HG02798 (cell line): ENCODE results near the gene NCOA4.
A peak's percentile ranks its signal among the peaks of the same experiment; 100 is the strongest.
"Not testable (repeated sequence)": the region's sequence is repeated elsewhere in the genome, so short reads cannot be mapped to it uniquely, and the experiment has no call there.

Source experiments
- ATAC-seq: cut with Tn5 transposase; IDR thresholded peaks from one replicate; pipeline ENCODE4 v1.9.1; 2021; ENCODE audit warnings: mild to moderate bottlenecking; ENCODE audit not compliant: unreplicated experiment, poor library complexity

The NCOA4 gene

DNA sequence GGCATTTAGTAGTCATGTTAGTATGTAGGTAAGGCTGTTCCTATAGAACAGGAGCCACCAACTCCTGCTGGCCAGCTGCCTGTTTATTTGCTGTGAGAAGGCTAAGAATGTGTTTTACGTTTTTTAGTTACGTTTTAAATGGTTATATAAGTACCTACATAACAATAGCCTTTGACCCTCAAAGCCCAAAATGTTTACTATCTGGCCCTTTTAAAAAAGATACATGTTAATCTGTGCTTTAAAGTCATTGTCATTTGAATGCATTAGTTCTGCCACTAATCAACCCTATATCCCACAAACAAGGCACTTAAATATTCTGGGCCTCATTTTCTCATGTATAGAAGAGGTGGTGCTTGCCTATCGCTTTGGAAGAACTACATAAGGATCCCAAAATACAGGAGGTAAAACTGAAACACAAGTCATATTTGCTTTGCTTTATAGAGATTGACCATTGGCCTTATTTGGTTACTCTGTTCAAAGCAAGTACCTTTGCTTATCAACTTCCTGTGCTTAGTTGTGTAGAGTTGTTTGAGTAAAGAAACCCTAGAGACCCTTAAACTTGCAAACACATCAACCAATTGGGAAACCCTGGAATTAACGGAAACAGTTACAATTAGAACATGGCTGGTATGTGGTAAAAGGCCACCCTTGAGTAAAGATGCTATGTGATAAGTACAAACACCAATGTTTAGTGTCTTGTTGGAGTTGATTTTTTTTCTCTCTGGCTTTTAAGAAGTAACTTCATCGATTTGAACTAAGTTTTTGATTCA, 32.2 kb downstream of the NCOA4 start:
- ATAC-seq: no peak

DNA sequence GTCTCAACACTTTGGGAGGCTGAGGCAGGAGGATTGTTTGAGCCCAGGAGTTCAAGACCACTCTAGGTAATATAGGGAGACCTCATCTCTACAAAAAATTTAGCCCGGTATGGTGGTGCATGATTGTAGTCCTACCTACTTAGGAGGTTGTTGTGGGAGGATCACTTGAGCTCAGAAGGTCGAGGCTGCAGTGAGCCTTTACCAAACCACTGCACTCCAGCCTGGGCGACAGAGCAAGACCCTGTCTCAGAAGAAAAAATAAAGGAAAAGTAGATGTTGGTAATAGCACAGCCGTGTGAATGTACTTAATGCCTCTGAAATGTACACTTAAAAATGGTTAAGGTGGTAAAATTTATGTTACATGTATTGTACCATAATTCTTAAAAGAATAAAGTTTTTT, 32.9 kb downstream of the NCOA4 start:
- ATAC-seq: no peak

DNA sequence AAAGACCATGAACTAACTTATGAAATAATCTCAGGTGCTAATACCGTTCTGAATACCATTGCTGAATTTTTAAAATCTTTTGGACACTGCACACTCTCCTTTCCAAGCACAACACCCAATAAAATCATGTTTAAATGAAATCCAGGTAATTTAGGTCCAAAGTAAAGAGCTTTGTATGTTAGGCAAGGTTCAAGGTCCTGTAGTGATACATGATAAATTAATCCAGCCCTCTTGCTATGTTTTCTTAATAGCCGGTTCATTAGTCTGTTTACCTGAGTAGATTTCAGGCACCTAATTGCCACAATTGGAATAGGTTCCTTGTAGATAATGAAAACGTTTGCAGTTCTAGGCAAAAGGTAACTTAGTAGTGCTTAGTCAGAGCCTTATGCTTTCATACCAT, 44.8 kb downstream of the NCOA4 start:
- ATAC-seq: not testable (repeated sequence)

DNA sequence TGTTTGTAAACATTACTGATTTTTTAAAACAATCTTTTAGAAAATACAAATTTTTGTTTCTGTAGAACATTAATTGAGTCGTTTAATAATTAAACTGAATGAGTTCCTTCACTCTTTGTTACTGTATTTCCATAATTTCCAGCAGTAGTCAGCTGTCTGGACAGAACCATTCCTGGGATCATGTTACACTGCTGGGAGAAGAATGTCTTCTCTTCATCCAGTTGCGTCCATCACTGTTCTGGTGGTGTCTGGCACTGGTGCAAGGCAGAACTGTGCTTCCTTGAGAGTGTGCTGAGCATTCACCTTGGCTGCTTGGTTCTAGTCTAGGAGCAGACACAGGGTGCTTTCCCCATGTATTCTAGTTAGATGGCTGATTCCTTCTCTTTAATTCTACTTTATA, 46.0 kb downstream of the NCOA4 start:
- ATAC-seq: not testable (repeated sequence)

DNA sequence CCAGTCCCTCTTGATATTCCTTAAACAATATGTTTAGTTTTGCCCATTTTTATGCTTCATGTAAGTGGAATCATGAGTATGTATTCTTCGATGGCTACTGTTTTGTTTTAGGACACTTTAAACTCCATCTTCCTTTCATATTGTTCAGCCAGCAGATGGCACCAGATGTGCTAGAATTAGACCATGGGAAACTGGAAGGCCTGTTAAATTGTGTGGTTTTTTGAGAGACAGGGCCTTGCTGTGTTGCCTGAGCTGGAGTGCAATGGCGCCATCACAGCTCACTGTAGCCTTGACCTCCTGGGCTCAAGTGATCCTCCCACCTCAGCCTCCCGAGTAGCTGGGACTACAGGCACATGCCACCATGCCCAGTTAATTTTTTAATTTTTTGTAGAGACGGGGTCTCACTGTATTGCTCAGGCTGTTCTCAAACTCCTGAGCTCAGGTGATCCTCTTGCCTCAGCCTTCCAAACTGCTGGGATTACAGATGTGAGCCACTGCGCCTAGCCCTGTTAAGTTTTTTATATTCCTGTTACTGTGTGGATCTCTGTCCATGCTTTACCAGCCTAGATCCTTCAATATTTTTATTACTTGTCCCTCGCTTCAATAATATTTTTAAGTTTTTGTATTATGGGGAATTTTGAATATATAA, 46.8 kb downstream of the NCOA4 start:
- not testable (repeated sequence) for ATAC-seq

DNA sequence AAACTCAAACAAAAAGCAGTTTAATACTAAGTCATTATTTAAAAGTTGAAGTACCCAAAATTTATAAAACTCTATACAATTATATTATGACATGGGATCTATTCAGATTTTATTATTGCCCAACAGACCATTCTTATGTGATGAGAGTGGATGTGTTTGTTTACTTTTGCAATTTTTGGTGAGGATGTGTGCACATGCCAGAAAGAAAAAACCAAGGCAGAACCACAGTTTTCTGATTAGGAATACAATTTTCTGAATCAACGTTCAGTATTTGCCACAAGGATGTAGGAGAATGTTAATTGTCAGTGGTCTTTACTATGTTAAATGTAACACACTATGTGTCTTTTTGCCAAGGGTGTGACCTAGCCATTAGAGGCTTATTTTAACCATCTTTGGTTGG, 49.1 kb downstream of the NCOA4 start:
- ATAC-seq: not testable (repeated sequence)

DNA sequence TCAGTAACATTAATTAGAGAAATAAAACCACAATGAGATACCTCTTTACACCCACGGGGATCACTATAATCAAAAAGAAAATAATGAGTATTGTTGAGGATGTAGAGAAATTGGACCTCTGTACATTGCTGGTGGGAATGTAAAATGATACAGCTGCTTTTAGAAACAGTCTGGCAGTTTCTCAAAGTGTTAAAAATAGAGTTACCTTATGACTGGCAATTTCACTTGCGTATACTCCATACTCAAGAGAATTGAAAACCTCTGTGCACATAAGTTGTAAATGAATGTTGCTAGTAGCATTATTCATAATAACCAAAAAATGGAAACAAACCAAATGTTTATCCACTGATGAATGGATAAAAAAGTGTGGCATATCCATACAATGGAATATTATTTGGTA, 51.9 kb downstream of the NCOA4 start:
- peak; percentile 81 for ATAC-seq

DNA sequence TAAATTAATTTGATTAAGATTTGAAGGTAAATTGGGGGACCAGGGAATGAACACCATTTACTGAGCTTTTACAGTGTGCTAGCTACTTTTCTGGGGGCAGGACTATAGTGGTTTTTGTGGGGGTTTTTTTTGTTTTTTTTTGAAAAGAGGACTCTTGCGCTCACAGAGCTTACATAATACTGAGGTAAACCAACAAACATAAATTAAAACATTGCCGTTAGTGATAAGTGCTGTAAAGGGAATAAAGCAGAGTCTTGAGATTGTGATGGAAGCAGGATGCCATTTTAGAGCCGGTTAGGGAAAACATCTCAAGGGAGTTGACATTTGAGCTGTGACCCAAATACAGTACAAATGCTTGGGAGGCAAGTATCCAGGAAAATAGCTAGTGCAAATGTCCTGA, 56.4 kb downstream of the NCOA4 start:
- ATAC-seq: not testable (repeated sequence)

DNA sequence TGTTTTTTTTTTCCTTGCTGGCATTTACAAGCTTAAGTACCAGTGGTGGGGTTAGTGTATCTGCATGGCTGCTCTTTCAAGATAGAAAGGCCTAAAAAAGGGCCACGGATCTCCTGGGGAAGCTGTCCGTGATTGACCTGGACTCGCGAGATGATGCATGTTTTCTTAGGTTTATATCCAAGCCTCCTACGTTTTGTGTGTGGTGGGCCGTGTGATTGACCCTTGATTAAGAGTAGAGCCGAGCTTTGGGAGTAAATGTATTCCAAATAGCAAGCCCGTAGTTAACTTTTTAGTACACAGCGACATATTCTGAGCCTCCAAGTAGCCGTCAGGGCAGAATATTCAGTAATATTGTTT, 57.6 kb downstream of the NCOA4 start:
- ATAC-seq: peak; percentile 11

DNA sequence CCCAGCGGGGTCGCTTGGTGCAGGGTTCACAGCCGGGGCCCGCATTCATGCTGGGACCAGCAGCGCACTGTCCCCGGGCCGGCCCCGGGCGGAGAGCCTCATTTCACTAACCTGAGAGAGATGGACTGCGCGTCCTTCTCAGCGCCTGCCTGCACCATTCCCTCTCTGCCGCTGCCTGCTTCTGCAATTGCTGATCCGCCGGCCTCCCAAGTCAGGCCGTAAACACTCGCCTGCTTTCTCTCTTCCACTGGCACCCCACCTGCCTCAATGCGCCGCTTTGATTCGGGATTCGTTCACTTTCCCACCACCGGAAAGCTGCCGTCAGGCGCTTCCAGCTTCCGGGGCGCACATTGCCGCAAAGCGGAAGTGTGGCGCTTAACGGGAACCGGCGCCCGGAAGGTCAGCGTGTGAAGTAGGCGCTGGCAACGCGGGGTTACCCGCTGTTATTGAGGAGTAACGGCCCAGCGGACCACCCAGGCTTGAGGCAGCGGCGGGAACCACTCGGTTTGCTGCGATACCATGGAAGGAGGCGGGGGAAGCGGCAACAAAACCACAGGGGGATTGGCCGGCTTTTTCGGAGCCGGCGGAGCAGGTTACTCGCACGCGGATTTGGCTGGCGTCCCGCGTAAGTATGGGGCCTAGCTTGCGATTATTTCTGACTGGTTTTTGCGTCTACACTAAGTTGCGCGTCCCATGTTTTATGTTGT, 58.2 kb downstream of the NCOA4 start, which contains the start of gene TIMM23:
TSS of gene TIMM23 (plus strand) at position 384 of the 707 bp plus-strand sequence. CDS start at position 520, 136 bp downstream.
- peak; percentile 81 for ATAC-seq

DNA sequence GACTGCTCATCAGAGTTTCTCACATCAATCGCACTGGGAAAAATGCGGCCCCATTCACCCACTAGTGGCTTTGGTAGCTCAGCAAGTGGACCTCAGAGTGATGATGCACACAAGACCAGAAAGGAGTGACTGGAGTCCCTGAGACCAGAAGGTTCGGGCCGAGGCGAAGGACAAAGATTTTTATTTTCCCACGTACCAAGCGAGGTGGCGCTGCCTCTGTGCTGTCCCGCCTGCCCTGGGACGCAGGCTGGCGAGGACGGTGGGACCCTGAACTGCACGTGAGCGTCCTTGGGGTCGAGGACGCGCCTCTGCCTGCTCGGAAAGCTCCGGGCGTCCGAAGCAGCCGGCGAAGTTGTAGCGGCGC, 58.7 kb downstream of the NCOA4 start:
- ATAC-seq: peak; percentile 35

DNA sequence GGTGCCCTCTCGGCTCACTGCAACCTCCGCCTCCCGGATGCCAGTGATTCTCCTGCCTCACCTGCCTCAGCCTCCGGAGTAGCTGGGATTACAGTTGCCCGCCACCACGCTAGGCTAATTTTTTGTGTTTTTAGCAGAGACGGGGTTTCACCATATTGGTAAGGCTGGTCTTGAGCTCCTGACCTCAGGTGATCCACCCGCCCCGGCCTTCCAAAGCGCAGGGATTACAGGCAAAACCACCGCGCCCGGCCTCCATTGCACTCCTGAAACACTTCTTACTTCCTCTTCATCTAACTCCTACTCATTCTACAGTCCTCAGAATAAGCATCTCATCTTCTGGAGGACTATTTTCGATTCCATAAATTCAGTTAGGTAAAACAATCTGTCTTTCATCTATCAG, 59.4 kb downstream of the NCOA4 start:
- ATAC-seq: not testable (repeated sequence)

DNA sequence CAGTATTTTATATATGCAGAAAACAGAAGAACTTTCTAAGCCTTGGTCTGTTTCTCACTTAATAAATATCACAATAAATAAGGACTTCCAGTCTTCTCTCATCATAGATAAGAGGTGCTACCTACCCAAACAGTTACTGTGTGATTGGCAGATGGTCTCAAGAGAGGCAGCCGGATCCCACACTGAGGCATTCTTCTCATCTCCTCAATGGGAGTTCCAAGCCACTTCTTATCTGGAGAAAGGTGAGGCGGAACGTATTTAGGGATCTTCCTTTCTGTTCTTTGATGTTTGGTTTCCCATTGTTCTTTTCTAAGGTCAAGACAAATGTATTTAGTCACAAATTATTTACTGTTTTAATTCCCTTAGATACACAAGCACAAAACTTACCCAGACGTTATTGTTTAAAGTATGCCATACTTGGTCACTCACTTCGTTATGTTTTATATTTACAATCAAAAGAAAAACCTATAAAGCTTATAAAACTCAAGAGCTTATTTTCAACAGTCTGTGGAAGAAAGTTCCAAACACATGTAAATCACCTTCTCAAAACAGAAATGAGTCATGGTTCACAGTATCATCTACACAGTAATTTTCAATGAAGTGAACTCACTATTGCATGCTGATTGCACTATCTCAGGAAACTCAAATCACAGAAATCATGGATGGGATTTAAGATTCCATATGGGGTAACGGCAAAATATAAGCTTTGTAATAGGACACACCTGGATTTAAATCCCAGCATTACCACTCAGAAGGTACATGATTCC, 67.6 kb downstream of the NCOA4 start:
- ATAC-seq: not testable (repeated sequence)

DNA sequence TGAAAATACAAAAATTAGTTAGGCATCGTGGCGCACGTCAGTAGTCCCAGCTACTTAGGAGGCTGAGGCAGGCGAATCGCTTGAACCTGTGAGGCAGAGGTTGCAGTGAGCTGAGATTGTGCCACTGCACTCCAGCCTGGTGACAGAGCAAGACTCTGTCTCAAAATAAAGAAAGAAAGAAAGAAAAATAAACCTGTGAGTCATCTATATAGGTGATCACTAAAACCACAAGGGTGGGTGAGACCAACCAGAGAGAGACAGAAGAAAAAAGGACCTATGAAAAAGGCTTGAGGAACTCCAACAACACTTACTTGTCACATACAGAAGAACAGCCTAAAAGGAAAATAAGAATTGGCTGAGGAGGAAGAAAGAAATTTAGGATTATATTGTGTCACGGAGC, 72.5 kb downstream of the NCOA4 start:
- ATAC-seq: not testable (repeated sequence)

DNA sequence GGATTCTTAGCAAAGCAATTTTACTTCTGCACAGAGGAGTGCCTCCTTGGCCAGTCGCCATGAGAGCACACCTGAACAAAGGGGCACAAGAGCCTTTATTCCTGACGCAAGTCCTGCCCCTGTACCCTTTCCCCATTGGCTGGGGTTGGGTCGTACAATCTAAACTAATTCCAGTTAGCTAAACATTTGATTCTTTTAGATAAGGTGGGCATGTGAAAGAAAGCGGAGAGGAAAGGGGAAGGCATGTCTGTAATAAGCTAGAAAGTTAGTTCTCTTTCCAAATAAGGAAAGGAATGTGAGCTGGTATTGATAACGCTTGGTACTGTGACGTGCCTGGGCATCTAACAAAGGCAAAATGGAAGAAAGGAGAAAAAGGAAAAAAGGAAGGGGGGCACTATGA, 73.8 kb downstream of the NCOA4 start:
- not testable (repeated sequence) for ATAC-seq
